NCI-H128 (cell line): Measurements from ENCODE around the gene KANSL1.

Experiments used
- DNase-seq: peaks from one replicate; lab custom pipeline; 2025; ENCODE audit not compliant: unreplicated experiment; lab: John Stamatoyannopoulos, UW

Gene KANSL1

DNA sequence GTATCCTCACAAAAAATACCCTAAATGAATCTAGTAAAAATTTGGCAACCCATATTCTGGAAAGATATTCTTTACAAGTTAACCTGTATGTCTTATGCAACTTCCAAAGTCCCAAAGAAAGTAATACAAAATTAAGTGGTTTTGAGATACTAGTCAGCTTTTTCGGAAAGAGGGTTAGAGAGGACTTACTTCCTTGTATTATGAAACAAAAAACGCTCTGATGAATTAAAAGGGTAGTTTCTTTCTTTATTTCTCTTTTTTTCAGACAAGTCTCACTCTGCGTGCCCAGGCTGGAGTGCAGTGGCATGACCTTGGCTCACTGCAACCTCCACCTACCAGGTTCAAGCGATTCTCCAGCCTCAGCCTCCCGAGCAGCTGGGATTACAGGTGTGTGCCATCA lies 51.6 kb downstream of the KANSL1 start:
- no peak for DNase-seq

DNA sequence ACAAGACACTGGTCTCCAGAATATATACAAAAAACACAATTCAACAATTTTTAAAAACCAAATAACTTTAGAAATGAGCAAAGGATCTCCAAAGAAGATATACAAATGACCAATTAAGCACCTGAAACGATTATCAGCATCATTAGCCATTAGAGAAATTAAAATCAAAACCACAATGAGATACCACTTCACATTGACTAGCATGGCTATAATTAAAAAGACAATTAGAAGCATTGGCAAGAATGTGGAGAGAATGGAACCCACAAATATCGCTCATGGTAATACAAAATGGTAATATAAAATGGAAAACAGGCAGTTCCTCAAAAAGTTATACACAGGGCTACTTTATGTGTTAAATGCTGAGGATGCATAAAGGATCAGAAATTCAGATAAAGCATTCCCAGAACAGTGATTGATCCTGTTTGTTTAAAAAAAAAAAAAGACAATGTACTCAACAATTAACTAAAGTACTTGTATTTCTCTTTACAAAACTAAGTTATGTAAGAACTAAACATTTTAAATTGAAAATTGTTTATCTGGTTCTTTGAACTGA lies 52.5 kb downstream of the KANSL1 start:
- DNase-seq, result no peak

DNA sequence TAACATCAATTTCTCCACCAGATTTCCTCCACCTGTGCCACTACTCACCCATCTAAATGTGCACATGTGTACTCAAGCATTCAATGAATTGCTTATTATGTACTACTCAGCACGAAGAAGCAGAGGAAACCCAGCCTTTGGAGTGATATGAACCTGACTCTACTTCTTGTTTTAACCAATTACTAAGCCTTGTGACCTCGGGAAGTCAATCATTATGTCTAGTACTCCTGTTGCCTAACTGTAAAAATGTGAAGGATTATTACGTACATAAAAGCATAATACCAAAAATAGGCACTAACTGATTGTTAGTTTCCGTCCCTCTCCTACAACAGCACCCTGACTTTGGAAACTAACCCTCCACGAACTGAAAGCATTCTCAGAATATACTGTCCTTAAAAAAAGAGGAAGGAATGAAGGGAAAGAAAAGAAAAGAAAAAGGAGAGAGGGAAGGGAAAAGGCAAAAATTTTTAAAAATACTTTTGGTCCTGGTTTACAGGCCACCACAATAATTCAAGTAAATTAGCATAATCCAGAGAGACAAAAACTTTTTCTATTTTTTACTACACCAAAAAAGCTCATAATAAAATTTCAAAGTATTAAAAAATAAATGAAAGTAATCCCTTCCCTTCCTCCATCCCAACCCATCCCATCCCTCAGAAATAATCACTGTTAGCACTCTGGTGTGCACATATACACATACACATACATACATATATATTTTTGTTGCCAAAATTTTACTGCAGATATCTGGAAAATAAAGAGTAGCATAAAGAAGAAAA lies 53.6 kb downstream of the KANSL1 start:
- no peak for DNase-seq

DNA sequence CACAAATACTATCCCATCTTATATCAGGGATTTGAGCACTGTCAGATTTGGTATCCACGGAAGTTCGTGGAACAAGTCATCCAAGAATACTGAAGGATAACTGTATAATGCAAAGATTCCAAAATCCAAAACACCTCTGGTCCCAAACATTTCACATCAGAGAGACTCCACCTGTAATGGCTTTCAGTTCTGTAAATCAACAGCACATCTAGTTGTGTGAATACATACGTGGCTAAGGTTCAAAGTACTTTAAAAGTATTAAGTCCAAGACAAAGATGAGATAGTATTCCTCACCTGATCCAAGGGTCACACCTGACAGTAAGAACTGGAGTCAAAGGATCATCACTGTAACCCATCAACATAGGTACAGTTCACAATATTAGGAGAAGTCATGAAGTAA lies 54.8 kb downstream of the KANSL1 start:
- DNase-seq, result no peak

DNA sequence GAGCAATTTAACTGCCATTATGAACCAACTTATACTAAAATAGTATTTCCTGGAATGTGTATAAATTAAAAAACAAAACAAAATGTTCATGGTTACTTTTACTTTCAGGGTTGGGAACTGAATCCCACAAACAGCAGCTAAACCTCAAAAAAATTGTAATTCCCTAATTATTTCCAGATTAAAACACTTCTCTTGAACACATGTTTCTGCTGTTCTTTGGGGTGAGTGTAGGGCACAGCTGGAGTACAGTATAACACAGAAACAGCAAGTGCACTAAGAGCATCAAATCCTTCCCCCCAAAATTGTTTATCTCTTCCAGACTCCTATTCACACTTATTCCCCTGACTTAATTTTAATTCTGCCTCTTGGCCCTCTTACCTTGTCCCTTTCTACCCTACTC lies 56.4 kb downstream of the KANSL1 start:
- no peak for DNase-seq

DNA sequence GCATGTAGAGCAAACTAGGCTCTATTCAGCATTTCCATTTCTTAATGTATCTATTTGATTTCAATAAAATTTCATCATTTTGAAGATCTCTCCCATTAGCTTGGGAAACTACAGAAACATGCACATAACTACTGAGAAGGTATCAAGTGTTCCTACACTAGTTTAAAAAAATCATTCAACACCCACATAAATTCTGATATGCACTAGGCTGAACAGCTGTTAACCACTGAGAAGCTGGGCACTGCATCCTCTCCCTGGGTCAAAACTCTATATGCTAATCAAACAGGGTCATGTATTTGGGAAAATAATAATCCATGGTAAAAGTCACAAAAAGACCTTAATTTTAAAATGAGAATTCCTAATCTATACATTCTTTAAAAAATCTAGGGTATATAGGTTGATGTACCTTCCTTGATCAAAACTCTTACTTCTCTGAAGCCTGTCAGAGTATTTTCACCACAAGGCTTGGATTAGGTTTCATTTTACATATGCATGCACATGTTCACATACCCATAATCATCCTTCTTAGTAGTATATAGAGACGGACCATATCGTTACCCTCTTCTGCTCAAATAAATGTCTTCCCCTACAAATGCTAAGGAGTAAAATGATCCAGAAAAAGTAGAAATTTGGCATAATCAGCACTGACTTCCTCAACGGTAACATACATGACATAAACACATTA lies 57.2 kb downstream of the KANSL1 start:
- DNase-seq, result no peak

DNA sequence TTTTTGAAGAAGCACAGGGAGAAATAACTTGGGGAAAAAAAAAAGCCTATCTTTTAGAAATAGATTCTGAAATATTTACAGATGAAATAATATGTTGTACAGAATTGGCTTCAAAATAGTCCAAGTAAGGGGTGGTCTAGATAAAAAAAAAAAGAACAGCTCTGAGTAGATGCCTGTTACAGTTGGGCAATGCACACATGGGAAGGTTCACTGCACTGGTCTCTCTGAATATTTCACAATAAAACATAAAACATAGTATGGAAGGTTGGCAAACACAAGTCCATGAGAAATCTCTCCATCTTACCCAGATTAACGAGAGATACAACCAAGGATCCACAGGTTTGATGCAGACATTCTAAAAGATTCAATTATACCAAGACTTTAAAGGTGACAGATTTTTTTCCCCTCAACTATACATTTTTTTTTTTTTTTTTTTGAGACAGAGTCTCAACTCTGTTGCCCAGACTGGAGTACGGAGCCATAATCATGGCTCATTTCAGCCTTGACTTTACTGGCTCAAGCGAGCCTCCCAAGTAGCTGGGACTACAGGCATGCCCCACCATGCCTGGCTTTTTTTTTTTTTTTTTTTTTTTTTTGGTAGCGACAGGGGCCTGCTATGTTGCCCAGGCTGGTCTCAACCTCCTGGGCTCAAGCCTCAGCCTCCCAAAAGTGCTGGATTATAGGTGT lies 58.0 kb downstream of the KANSL1 start:
- DNase-seq, result no peak

DNA sequence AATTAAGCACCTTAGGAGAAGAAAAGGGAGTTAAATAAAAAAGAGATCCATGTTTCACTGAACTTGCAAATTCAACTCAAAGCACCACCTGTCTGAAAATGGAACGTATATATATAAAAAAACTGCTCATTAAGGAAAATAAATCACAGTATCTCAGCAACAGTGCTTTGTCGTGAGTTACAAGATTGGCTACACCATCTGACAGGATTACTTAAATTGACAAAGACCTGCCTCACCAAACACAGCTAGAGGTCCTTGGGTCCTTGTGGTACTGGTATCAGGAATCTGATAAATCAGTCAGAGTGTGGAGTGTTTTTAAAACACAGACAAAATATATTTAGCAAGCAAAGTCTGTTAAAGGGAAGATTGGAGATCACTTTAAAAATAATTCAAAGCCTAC lies 63.9 kb downstream of the KANSL1 start:
- DNase-seq, result no peak

DNA sequence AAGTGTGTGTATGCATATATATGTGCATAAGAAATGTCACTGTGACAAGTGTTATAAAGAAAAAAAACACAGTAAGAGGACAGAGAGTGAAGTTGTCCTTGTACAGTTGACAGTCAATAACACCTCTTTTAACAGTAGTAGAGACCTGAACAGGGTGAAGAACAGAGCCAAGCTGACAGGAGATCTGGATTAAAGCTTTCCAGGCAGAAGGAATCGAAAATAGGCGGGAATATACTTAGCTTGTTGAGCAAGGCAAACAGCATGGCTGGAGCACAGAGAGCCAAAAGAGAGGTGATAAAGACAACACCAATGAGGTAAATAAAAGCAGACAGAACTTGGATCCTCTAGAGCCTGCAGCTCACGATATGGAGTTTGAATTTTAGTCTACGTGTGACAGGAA lies 64.8 kb downstream of the KANSL1 start:
- no peak for DNase-seq

DNA sequence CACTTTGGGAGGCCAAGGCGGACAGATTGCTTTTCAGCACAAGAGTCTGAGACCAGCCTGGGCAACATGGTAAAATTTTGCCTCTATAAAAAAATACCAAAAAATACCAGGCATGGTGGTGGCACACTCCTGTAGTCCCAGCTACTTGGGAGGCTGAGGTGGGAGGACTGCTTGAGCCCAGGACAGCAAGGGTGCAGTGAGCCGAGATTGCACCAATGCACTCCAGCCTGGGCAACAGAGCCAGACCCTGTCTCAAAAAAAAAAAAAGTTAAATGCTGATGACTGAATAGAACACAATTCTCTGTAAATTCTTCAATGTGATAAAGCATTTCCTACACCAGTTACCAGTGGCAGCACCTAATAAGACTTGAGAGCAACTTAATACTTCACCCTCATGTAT lies 65.7 kb downstream of the KANSL1 start:
- no peak for DNase-seq

DNA sequence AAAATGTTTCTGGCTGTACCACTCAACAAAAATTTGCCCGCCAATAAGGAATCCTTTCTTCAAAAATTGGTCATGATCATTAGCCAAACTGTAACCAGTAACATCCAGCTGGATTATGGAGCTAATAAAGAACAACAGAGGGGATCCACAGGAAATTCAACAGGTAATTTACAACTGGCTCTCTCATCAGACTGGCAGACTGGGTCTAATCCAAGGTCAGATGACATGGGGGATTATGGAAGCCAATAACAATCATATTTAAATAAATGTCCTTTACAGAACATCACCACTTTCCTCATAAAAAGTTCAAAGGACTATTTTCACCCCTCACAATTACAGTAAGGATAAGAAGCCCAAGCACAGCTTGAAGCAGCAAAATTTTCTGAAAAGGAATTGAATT lies 66.4 kb downstream of the KANSL1 start:
- no peak for DNase-seq

DNA sequence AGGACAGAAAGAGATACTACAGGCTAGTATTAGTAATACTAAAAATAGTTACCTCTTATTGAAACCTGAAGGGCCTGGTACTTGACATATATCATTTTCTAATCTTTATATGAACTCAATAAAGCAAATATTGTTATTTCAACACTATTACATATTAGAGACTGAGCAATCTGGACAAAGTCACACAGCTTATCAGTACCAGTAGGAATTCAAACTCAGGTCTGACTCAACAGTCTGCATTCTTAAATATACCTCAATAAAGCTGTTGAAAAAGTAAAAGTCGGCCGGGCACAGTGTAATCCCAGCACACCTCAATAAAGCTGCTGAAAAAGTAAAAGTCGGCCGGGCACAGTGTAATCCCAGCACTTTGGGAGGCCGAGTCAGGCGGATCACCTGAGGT lies 67.4 kb downstream of the KANSL1 start:
- DNase-seq, result no peak

DNA sequence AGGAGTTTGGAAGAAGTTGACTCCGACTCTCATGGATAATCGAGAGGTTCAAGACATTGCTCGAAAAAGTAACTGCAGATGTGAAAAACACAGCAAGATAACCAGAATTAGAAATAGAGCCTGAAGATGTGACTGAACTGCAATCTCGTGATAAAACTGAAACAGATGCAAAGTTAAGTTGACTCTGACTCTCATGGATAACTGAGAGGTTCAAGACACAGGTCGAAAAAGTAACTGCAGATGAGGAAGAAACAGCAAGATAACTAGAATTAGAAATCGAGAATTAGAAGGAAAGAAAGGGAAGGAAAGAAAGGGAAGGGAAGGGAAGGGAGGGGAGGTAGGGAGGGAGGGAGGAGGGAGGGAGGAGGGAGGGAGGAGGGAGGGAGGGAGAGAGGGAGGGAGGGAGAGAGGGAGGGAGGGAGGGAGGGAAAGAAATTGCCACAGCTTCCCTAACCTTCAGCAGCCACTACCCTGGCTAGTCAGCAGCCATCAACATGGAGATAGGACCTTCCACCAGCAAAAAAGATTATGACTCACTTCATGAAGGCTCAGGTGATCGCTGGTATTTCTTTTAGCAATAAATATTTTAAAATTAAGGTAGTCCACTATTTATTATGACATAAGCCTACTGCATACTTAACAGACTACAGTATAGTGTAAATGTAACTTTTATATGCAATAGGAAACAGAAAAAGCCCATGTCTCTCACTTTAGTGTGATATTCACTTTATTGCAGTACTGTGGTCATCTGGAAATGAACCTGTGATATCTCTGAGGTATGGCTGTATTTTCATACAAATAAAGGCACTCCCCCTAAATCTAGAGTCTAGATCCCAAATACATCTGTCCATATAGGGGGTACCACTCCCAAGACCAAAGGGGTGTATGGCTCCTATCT lies 68.3 kb downstream of the KANSL1 start:
- no peak for DNase-seq

DNA sequence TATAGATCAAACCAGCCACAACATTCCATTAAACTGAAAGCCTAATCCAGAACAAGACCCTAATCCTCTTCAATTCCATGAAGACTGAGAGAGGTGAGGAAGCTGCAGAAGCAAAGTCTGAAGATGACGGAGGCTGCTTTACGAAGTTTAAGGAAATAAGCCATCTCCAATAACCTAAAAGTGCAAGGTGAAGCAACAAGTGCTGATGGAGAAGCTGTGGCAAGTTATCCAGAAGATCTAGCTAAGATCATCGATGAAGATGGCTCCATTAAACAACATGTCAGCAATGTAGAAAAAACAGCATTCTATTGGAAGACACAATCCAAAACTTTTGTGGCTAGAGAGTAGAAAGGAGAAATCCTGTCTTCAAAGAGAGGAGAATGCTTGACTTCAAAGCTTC lies 69.6 kb downstream of the KANSL1 start:
- no peak for DNase-seq

DNA sequence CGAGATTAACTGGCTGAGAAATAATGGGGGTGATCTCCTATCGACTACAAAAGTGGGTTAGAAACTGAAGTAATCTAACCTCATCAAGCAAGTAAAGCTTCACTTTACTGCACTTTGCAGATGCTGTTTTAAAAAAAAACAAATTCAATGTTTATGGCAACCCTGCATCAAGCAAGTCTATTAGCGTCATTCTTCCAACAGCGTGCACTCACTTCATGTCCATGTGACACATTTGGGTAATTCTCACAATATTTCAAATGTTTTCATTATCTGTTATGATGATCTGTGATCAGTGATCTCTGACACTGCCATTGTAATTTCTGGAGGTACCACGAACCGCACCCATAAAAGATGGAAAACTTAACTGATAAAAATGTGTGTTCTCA lies 70.8 kb downstream of the KANSL1 start:
- DNase-seq, result no peak

DNA sequence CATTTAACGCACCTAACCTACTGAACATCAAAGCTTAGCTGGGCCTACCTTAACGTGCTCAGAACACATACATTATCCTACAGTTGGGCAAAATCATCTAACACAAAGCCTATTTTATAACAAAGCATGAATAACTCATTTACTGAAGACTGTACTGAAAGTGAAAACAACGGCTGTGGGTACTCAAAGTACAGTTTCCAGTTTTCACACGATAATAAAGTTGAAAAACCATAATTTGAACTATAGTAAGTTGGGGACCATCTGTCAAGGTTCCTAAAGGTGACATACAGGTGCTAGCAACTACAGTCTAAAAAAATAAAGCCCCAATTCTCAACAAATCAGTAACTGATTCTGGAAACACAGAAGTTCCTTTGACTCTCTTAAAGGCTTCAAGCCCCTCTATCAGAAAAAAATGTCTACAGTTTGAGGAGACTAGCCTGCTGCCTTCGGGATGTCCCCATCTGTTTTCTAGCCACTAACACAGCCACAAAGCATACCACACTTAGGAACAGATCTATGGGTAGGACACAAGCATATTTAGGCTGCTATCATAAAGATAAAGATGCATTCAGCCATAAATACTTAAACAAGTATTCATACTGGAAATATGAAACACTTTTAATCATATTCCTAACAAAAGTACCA lies 71.3 kb downstream of the KANSL1 start:
- DNase-seq, result no peak

DNA sequence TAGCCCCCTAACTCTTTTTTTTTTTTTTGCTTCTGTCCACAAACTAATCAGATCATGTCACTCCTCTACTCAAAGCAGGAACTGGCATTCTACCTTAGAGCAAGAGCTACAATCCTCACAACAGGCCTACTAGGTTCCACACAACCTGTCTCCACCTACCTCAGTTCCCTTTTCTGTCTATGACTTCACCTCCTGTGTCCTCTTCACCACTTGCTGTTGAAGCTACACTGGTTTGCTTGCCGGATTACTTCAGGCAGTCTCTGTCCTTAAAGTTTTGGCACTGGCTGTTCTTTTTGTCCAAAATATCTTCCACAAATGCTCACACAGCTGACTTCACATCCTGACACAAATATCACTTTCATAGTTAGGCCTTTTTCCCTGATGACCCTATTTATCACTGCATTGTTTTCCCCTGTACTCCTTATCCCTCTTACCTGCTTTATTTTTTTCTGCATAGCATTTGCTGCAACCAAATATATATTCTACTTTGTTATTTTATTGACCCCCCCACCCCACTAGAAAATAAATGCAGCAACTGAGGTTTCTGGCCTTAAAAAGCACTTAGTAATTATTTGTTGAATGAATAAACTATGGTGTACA lies 72.0 kb downstream of the KANSL1 start:
- DNase-seq, result no peak

DNA sequence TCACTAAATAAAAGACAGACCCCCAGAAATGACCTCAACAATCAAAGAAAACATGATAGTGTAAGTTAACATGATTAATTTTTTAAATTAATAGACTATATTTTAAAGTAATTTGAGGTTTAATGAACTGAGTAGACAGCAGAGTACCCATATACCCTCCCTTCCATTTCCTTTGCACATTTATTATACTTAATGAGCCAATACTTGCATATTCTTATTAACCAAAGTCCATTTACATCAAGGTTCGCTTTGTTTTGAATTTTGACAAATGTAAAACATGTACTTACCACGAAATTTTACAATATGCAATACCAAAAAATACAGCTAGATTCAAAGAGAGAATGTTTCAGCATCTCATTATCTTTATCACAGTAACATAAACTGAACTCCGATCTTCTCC lies 72.7 kb downstream of the KANSL1 start:
- DNase-seq, result no peak

DNA sequence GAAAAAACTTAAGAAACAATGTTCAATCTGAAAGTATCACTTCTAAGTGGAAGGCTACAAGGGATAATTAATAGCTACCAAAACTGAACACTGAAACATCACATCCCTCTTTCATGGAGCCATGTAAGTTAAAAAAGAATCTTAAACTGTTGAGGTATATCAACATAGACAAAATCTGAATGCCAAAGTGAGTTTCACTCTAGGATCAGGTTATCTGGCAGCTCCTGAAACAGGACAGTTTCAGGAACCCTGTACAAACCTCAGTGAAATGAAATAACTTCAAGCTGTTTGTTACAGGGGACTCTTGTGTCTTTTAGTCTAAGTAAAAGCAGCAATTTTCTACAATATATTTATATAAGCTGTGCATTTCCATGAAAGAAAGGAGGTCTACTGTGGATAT lies 73.2 kb downstream of the KANSL1 start:
- no peak for DNase-seq

DNA sequence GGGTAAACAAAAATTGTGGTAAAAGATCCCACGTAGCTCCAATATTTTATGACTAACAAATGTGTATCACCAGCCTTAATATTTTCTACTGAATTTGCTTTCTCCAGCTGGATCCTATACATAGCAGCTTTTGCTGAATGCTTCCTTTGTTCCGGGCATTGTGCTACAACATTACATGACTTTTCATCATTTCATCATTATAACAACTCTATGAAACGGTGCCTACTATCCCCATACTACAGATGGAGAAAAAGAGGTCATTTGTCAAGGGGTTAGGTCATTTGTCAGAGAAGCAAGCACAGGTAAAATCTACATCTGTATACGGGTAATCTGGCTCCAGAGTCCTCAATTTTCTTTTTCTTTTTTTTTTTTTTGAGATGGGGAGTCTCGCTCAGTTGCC lies 74.3 kb downstream of the KANSL1 start:
- DNase-seq, result no peak
